K562 (cell line): ENCODE measurements around the gene NSMCE1. TPM values are rescaled to one million over a fixed set of nuclear protein-coding genes. Genes with fewer than 3 reads are reported as not detected.

ENCODE experiments used
- ATAC-seq: fragments of 200-7000 bp; cut with Tn5 transposase; 3 replicates; pipeline ENCODE4 v1.9.1; 2020; ENCODE audit warnings: moderate library complexity
- BruUV-seq: library from RNA; stranded (reverse); fragments of 400-500 nt; replicated peaks from 2 replicates; lab custom pipeline; 2021; lab: Mats Ljungman, UMichigan
- CTCF ChIA-PET: fragments of 300-600 bp; formaldehyde crosslinking; extraction: SDS; loops from one replicate; lab custom pipeline; 2021; ENCODE audit warnings: low intra/inter-chr PET ratio; lab: Yijun Ruan, JAX
- POLR2A ChIA-PET: fragments of 300-600, 350-650 bp; sonication (Branson Sonifier 250); formaldehyde crosslinking; extraction: SDS; loops from one replicate; lab custom pipeline; 2021; ENCODE audit warnings: antibody characterized with exemption, inconsistent platforms; lab: Yijun Ruan, JAX
- DNase-seq, 4 experiments: peaks; one replicate each; pipeline versions ENCODE4 v3.0.0 to v3.0.0-alpha.2; 2011 to 2018; ENCODE audit warnings: low spot score in 3 of 4, mixed read lengths in 3 of 4; ENCODE audit errors: extremely low read depth in 1 of 4
- FAIRE-seq: peaks from 2 replicates; lab custom pipeline; 2011; peaks lifted over from hg19 to GRCh38; lab: Jason Lieb, UNC
- H2AFZ ChIP-seq: 2 replicates; pipeline ENCODE4 v1.6.0; 2011; ENCODE audit warnings: low read depth, low read length, control low read depth, inconsistent platforms
- H3K27ac ChIP-seq: fragments of 200-600 bp; 3 replicates; pipeline ENCODE4 v1.8.0; 2011; ENCODE audit warnings: low read depth, mild to moderate bottlenecking, control low read depth, inconsistent platforms, low read length, moderate library complexity, mixed read lengths; ENCODE audit errors: extremely low read depth
- H3K27me3 ChIP-seq, 2 experiments: fragments of 300-600 bp in 1 of 2; 2 replicates in 1 of 2; 3 replicates in 1 of 2; pipeline versions ENCODE4 v1.6.0 to v1.8.0; 2011; ENCODE audit warnings: inconsistent platforms in 2 of 2, low read length in 2 of 2, mild to moderate bottlenecking in 1 of 2, mixed read lengths in 1 of 2, moderate library complexity in 1 of 2; ENCODE audit not compliant: control insufficient read depth in 2 of 2, insufficient read depth in 2 of 2
- H3K36me3 ChIP-seq: fragments of 300-600 bp; 3 replicates; pipeline ENCODE4 v1.8.0; 2011; ENCODE audit warnings: mild to moderate bottlenecking, low read length, inconsistent platforms; ENCODE audit not compliant: control insufficient read depth, insufficient read depth
- H3K4me1 ChIP-seq, 2 experiments: fragments of 200-600 bp in 1 of 2; replicated peaks in 1 of 2; 2 replicates in 1 of 2; 3 replicates in 1 of 2; pipeline versions ENCODE4 v1.5.1 to v1.8.0; 2011; ENCODE audit warnings: inconsistent platforms in 2 of 2, low read length in 2 of 2, mild to moderate bottlenecking in 1 of 2, mixed read lengths in 1 of 2, moderate library complexity in 1 of 2; ENCODE audit not compliant: control insufficient read depth in 2 of 2, insufficient read depth in 2 of 2
- H3K4me2 ChIP-seq: 2 replicates; pipeline ENCODE4 v1.6.1; 2011; ENCODE audit warnings: low read length, control low read depth, inconsistent platforms, mixed read lengths; ENCODE audit not compliant: insufficient read depth
- H3K4me3 ChIP-seq: fragments of 200-600 bp; sonication (generic), shearing (Covaris generic); 2 replicates; pipeline ENCODE4 v1.5.1; 2016; ENCODE audit warnings: control low read depth, inconsistent platforms
- H3K79me2 ChIP-seq: fragments of 200-600 bp; 3 replicates; pipeline ENCODE4 v1.8.0; 2011; ENCODE audit warnings: low read length, inconsistent platforms; ENCODE audit not compliant: control insufficient read depth, insufficient read depth
- H3K9ac ChIP-seq, 2 experiments: 2 replicates each; pipeline versions ENCODE4 v1.6.0 to v1.6.1; 2011; ENCODE audit warnings: low read depth in 2 of 2, low read length in 2 of 2, control low read depth in 1 of 2, inconsistent platforms in 1 of 2, mild to moderate bottlenecking in 1 of 2, mixed read lengths in 1 of 2; ENCODE audit not compliant: insufficient read depth in 1 of 2
- H3K9me1 ChIP-seq: one replicate; pipeline ENCODE4 v1.6.0; 2011; ENCODE audit warnings: inconsistent platforms, mild to moderate bottlenecking, low read length, moderate library complexity; ENCODE audit not compliant: control insufficient read depth, insufficient read depth
- H3K9me3 ChIP-seq: replicated peaks from 2 replicates; pipeline ENCODE4 v1.5.1; 2011; ENCODE audit warnings: low read depth, low read length, inconsistent platforms; ENCODE audit not compliant: control insufficient read depth, insufficient read depth
- H4K20me1 ChIP-seq: replicated peaks from 2 replicates; pipeline ENCODE4 v1.6.1; 2011; ENCODE audit warnings: low read length, inconsistent platforms, mixed read lengths; ENCODE audit not compliant: control insufficient read depth, insufficient read depth
- ATF3 ChIP-seq, 2 experiments: fragments of 450-650 bp in 1 of 2; sonication (generic) in 1 of 2; formaldehyde crosslinking in 1 of 2; IDR thresholded peaks in 1 of 2; conservative IDR thresholded peaks in 1 of 2; 2 replicates each; pipeline versions ENCODE4 v1.6.1 to v1.8.1; 2016 to 2023; ENCODE audit warnings: mild to moderate bottlenecking in 2 of 2, moderate library complexity in 2 of 2, inconsistent platforms in 1 of 2, missing genetic modification reagents in 1 of 2
- ATF7 ChIP-seq: fragments of 450-650 bp; IDR thresholded peaks from 2 replicates; pipeline ENCODE4 v1.7.1; 2014; ENCODE audit warnings: mild to moderate bottlenecking, moderate library complexity
- NFYB ChIP-seq: IDR thresholded peaks from 2 replicates; pipeline ENCODE4 v1.6.1; 2011; ENCODE audit warnings: mild to moderate bottlenecking, moderate library complexity; ENCODE audit not compliant: insufficient read length; ENCODE audit errors: extremely low read depth
- NR0B1 ChIP-seq: fragments of 450-650 bp; IDR thresholded peaks from one replicate; pipeline ENCODE4 v1.6.1; 2018; ENCODE audit warnings: mild to moderate bottlenecking, moderate library complexity; ENCODE audit not compliant: partially characterized antibody
- SUPT5H ChIP-seq: fragments of 450-650 bp; IDR thresholded peaks from 2 replicates; pipeline ENCODE4 v1.6.1; 2016
- TEAD4 ChIP-seq, 2 experiments: sonication (generic) in 1 of 2; formaldehyde crosslinking in 1 of 2; IDR thresholded peaks; 2 replicates each; pipeline versions ENCODE4 v1.6.1 to v1.8.0; 2012 to 2022; ENCODE audit warnings: borderline replicate concordance in 1 of 2, inconsistent platforms in 1 of 2, low read length in 1 of 2, mild to moderate bottlenecking in 1 of 2, missing genetic modification reagents in 1 of 2
- TFAP4 ChIP-seq: sonication (generic); formaldehyde crosslinking; IDR thresholded peaks from 2 replicates; pipeline ENCODE4 v1.8.0; 2022; ENCODE audit warnings: missing genetic modification reagents, mild to moderate bottlenecking, moderate library complexity, borderline replicate concordance
- UBTF ChIP-seq, 2 experiments: IDR thresholded peaks; 2 replicates each; pipeline ENCODE4 v1.6.1; 2012; ENCODE audit warnings: improper control_type of control experiment in 2 of 2, low read depth in 2 of 2, low read length in 2 of 2, borderline replicate concordance in 1 of 2
- YY1 ChIP-seq, 3 experiments: IDR thresholded peaks; 2 replicates each; pipeline ENCODE4 v1.6.1; 2011; ENCODE audit warnings: low read length in 2 of 3, mild to moderate bottlenecking in 2 of 3, moderate library complexity in 2 of 3, borderline replicate concordance in 1 of 3, control low read depth in 1 of 3, low read depth in 1 of 3; ENCODE audit not compliant: insufficient read depth in 3 of 3, insufficient replicate concordance in 2 of 3, control insufficient read depth in 1 of 3, insufficient read length in 1 of 3; ENCODE audit errors: extremely low read depth in 1 of 3
- ZNF140 ChIP-seq: fragments of 250-450 bp; sonication (Bioruptor Pico); IDR thresholded peaks from 2 replicates; pipeline ENCODE4 v1.8.0; 2021; ENCODE audit warnings: moderate library complexity, mild to moderate bottlenecking, inconsistent platforms
- ZNF699 ChIP-seq: fragments of 250-450 bp; sonication (Bioruptor Pico); IDR thresholded peaks from 2 replicates; pipeline ENCODE4 v1.8.0; 2021; ENCODE audit warnings: mild to moderate bottlenecking, moderate library complexity; ENCODE audit not compliant: insufficient replicate concordance
- WGBS: fragments of 100-300 bp; shearing (Covaris generic); methylation state at CpG from one replicate; pipeline ENCODE4 v1.1.6; 2016; ENCODE audit warnings: low coverage, mixed read lengths; ENCODE audit not compliant: insufficient coverage; ENCODE audit errors: missing lambda C conversion rate; 5-methylcytosine and 5-hydroxymethylcytosine counted together
- in situ Hi-C: fragments of 300-500 bp; cut with MboI; formaldehyde crosslinking; loops from 4 replicates; pipeline ENCODE4 v1.15.0; 2018; ENCODE audit warnings: inconsistent platforms, mixed read lengths
- intact Hi-C: fragments of 100-400 bp; cut with micrococcal nuclease; formaldehyde crosslinking; loops from 2 replicates; pipeline ENCODE4 v1.14.2; 2022
- polyA plus RNA-seq, 8 experiments: library from polyadenylated mRNA; depleted of rRNA in 4 of 8; stranded (reverse) in 5 of 8; unstranded in 3 of 8; fragments of >200 nt; fragmentation: Nextera tagmentation in 2 of 8; fragmentation: Illumina TruSeq in 1 of 8; extraction: Ambion mirVana in 2 of 8; extraction: Trizol in 1 of 8; gene quantifications; 2 replicates each; pipeline versions ENCODE4 v1.2.1 to v1.2.3, GENCODE V29; 2011 to 2014; ENCODE audit warnings: inconsistent platforms in 1 of 8, missing spikeins in 1 of 8
- total RNA-seq, 7 experiments: library from RNA; depleted of rRNA in 6 of 7; stranded (reverse); fragments of >200 nt in 6 of 7; fragmentation: Illumina TruSeq in 2 of 7; extraction: Trizol in 2 of 7; gene quantifications; 2 replicates each; pipeline versions ENCODE4 v1.2.1 to v1.2.3, GENCODE V29; 2011 to 2021; ENCODE audit warnings: low replicate concordance in 1 of 7

The NSMCE1 gene
- total and polyA plus RNA-seq, 9 of the 15 experiments (the other 6 are each of a cell fraction or from before 2014, with no cell fraction given) = 52.1 to 163 (median 61.5) TPM

DNA sequence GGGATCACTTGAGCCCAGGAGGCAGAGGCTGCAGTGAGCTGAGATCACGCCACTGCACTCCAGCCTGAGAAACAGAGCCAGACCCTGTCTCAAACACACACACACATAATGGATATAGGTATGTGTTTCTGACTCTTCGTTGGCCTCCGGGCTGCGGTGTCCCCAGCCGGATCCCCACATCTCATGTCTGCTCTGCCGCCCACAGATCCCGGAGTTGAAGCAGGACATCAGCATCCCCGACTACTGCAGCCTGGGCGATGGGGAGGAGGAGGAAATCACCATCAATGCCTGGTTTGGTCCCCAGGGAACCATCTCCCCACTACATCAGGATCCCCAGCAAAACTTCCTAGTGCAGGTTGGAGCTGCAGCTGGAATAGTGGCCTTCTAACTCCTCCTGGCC lies 49.8 kb downstream of the NSMCE1 start (continued):
- TF ChIP-seq YY1 (IDR thresholded peaks at IDR 0.05; ENCODE audit: borderline replicate concordance in 1 of 3, control insufficient read depth in 1 of 3, extremely low read depth in 1 of 3, insufficient read depth in 3 of 3, insufficient read length in 1 of 3, insufficient replicate concordance in 2 of 3, low read depth in 1 of 3, low read length in 2 of 3) (no peak), ZNF699 (CRISPR knock-in tag) (no peak), SUPT5H (no peak)

- no peaks in the 10 kb centered on the region for H3K79me2 ChIP-seq
- no peak overlapping the region for H3K4me3 ChIP-seq
- WGBS = 56% methylated on average over 10 of the region's 10 CpGs
- no peak overlapping the region for H3K4me2 ChIP-seq
- H3K9me1 ChIP-seq = no peaks in the 10 kb centered on the region
- H3K9ac ChIP-seq = no peak overlapping the region
- in situ Hi-C loops (no loop called here), intact Hi-C loops (no loop called here)
- DNase-seq (peak; percentile 32 to 83 (median 66)), FAIRE-seq (peak; percentile 84), ATAC-seq (peak; percentile 80)
- POLR2A ChIA-PET = interaction anchor here (1.4 kb wide), 1 partner anchor 10 kb away, joined by 4 read pairs; no protein-coding TSS in a partner anchor
- peaks cover 0 to under 1% of the 10 kb centered on the region in 2 experiments; a peak in 2 of 5 replicates for H3K4me1 ChIP-seq
- 0 out of 2 replicates have a peak, but pooled peaks cover 3% of the 10 kb centered on the region for H4K20me1 ChIP-seq
- H3K9me3 ChIP-seq = no peaks in the 10 kb centered on the region
- BruUV-seq = no TSS peak
- no peaks in the 10 kb centered on the region for H3K27me3 ChIP-seq
- no peak overlapping the region for H3K27ac ChIP-seq
- CTCF ChIA-PET = no interaction called here
- H2AFZ ChIP-seq = no peak overlapping the region
- H3K36me3 ChIP-seq = peaks cover 13% of the 10 kb centered on the region; the same call in 1 of the 3 replicates
- TF ChIP-seq ATF7 (peak; percentile 95), ATF3 (IDR thresholded peaks at IDR 0.05) (peak; percentile 96), ATF3 (CRISPR knock-in tag; conservative IDR thresholded peaks at IDR 0.05) (no peak), UBTF (IDR thresholded peaks at IDR 0.05; ENCODE audit: borderline replicate concordance in 1 of 2, low read depth in 2 of 2, low read length in 2 of 2) (no peak), TEAD4 (IDR thresholded peaks at IDR 0.05; ENCODE audit: low read length) (no peak), TEAD4 (CRISPR knock-in tag; IDR thresholded peaks at IDR 0.05; ENCODE audit: borderline replicate concordance) (no peak), NR0B1 (no peak), NFYB (peak; percentile 25), TFAP4 (CRISPR knock-in tag) (0 out of 2 replicates have a peak, but pooled peaks have one; percentile 16), ZNF140 (CRISPR knock-in tag) (no peak)
These were observed 51.3 kb downstream of the NSMCE1 start for GRCh38 chr16:27217256-27217655.
